ENCODE measurements around the gene ATP11A.

Gene ATP11A

DNA sequence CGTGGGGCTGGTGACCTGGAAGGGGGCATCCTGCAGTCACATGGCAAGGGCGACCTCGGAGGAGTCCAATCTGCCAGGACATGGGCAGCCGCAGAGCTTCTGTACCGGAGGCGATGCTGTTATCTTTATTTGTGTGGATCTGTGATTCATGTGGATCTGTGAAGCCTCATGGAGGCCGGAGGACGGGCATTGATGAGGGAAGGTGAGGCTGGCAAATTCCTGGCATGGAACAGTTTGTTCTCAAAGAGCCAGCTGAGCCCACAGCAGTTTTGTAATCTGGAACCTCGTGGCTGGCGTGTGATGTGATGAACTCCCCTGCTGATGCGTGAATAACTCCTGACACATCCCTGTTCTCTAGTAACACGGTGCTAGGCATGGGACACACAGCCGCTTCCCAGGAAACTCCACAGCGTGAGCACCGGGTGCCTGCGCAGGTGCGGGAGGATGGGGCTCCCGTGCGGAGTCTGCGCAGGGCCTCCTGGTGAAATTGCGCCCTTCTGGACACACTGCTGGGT lies 40.4 kb downstream of the ATP11A start:
- Histone ChIP-seq H2AFZ (ENCODE audit: low read depth) (no peak overlapping the region), H3K4me1 (ENCODE audit: low read depth, poor library complexity, severe bottlenecking) (no peaks in the 10 kb centered on the region), H3K79me2 (ENCODE audit: insufficient read depth, low read depth) (no peaks in the 10 kb centered on the region), H3K4me3 (IDR thresholded peaks at IDR 0.05; ENCODE audit: insufficient read depth, low read depth, low read length) (no peak overlapping the region), H4K20me1 (ENCODE audit: insufficient read depth) (no peaks in the 10 kb centered on the region), H3K36me3 (ENCODE audit: insufficient read depth) (no peaks in the 10 kb centered on the region), H3K4me2 (no peak overlapping the region), H3K9ac (no peak overlapping the region), H3K27ac (no peak overlapping the region), H3K27me3 (ENCODE audit: insufficient read depth, low read depth) (no peaks in the 10 kb centered on the region)
- TF ChIP-seq, protein P1, sequence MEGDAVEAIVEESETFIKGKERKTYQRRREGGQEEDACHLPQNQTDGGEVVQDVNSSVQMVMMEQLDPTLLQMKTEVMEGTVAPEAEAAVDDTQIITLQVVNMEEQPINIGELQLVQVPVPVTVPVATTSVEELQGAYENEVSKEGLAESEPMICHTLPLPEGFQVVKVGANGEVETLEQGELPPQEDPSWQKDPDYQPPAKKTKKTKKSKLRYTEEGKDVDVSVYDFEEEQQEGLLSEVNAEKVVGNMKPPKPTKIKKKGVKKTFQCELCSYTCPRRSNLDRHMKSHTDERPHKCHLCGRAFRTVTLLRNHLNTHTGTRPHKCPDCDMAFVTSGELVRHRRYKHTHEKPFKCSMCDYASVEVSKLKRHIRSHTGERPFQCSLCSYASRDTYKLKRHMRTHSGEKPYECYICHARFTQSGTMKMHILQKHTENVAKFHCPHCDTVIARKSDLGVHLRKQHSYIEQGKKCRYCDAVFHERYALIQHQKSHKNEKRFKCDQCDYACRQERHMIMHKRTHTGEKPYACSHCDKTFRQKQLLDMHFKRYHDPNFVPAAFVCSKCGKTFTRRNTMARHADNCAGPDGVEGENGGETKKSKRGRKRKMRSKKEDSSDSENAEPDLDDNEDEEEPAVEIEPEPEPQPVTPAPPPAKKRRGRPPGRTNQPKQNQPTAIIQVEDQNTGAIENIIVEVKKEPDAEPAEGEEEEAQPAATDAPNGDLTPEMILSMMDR (conservative IDR thresholded peaks at IDR 0.05; ENCODE audit: low read depth, low read length): no peak

DNA sequence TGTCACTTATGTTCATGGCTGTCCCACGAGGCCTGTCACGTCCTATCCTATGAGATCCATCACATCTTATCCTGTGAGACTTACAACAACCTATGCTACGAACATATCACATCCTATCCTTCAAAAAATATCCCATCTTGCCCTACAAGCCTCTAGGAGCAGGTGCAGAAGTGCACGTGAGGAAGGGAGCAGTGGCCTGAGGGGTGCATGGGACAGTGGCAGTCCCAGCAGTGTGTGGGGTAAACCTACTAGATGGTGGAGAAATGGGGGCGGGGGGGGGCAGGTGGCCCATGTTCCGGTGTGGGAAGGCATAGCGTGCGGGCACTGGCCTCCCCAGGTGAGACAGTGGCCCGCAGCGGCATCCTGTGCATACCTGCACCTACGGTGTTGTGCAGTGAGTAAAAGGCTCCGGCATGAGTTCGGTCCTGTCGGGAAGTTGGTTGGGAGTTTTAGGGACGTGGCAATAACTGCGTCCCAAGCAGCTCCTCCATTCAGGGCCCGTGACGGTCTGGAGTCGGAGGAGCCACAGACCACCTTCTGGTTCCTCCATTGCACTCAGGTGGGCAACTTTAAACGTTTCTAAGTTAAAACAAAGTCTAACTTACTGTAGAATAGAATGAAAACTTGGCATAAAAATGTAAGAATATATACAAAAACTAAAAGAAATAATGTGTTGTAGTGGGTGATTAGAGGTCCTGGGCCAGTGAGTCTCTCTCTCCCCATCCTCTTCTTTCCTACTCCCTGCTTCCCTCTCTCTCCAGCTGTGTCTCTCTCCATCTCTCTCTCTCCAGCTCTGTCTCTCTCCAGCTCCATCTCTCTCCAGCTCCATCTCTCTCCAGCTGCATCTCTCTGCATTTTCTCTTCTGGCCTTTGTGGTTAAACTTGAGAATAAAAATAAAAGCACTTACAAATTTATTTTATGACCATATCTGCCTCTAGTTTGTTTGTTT lies 42.1 kb downstream of the ATP11A start:
- H3K36me3 ChIP-seq (ENCODE audit: insufficient read depth): no peaks in the 10 kb centered on the region
- no peak overlapping the region for H3K4me2 ChIP-seq
- no peak overlapping the region for H3K4me3 ChIP-seq (IDR thresholded peaks at IDR 0.05; ENCODE audit: insufficient read depth, low read depth, low read length)
- H3K79me2 ChIP-seq (ENCODE audit: insufficient read depth, low read depth): no peaks in the 10 kb centered on the region
- no peak overlapping the region for H3K27ac ChIP-seq
- no peaks in the 10 kb centered on the region for H3K4me1 ChIP-seq (ENCODE audit: low read depth, poor library complexity, severe bottlenecking)
- H3K27me3 ChIP-seq (ENCODE audit: insufficient read depth, low read depth): no peaks in the 10 kb centered on the region
- TF ChIP-seq, protein P1 (conservative IDR thresholded peaks at IDR 0.05; ENCODE audit: low read depth, low read length): no peak
- no peaks in the 10 kb centered on the region for H4K20me1 ChIP-seq (ENCODE audit: insufficient read depth)
- H3K9ac ChIP-seq: no peak overlapping the region
- H2AFZ ChIP-seq (ENCODE audit: low read depth): no peak overlapping the region

DNA sequence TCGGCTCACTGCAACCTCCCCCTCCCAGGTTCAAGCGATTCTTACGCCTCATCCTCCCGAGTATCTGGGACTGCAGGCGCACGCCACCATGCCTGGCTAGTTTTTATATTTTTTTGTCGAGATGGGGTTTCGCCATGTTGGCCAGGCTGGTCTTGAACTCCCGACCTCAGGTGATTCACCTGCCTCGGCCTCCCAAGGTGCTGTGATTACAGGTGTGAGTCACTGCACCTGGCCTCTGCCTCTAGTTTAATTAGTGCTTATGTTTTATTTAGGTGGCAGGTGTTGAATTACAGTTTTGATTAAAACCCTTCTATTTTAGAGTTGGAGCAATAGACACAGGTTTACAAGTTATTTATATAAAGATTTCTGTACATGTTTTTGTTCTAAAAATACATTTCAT lies 42.8 kb downstream of the ATP11A start:
- no peak overlapping the region for H3K27ac ChIP-seq
- H3K79me2 ChIP-seq (ENCODE audit: insufficient read depth, low read depth): no peaks in the 10 kb centered on the region
- H3K27me3 ChIP-seq (ENCODE audit: insufficient read depth, low read depth): no peaks in the 10 kb centered on the region
- TF ChIP-seq, protein P1 (conservative IDR thresholded peaks at IDR 0.05; ENCODE audit: low read depth, low read length): no peak
- no peak overlapping the region for H3K9ac ChIP-seq
- H4K20me1 ChIP-seq (ENCODE audit: insufficient read depth): no peaks in the 10 kb centered on the region
- H2AFZ ChIP-seq (ENCODE audit: low read depth): no peak overlapping the region
- H3K36me3 ChIP-seq (ENCODE audit: insufficient read depth): no peaks in the 10 kb centered on the region
- no peak overlapping the region for H3K4me2 ChIP-seq
- no peak overlapping the region for H3K4me3 ChIP-seq (IDR thresholded peaks at IDR 0.05; ENCODE audit: insufficient read depth, low read depth, low read length)
- H3K4me1 ChIP-seq (ENCODE audit: low read depth, poor library complexity, severe bottlenecking): no peaks in the 10 kb centered on the region

DNA sequence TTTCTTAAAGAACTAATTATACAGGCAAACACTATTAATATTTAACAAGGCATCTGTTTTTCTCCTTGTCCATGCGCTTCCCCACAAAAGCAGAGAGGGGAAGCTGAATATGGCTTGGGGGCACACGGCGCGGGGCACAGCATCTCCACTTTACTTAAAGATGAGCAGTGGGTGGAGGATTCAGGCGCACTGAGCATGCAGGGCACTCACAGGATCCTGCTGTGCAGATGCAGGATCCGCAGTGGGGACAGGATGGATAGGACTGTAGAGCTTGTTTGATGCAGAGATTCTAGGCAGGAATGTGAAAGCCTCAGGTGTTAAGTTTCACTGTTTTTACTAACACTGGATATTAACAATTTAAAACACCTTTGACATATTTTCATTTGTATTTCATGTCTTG lies 43.3 kb downstream of the ATP11A start:
- Histone ChIP-seq H2AFZ (ENCODE audit: low read depth) (no peak overlapping the region), H3K4me1 (ENCODE audit: low read depth, poor library complexity, severe bottlenecking) (no peaks in the 10 kb centered on the region), H3K4me2 (no peak overlapping the region), H3K27me3 (ENCODE audit: insufficient read depth, low read depth) (no peaks in the 10 kb centered on the region), H4K20me1 (ENCODE audit: insufficient read depth) (no peaks in the 10 kb centered on the region), H3K4me3 (IDR thresholded peaks at IDR 0.05; ENCODE audit: insufficient read depth, low read depth, low read length) (no peak overlapping the region), H3K36me3 (ENCODE audit: insufficient read depth) (no peaks in the 10 kb centered on the region), H3K27ac (no peak overlapping the region), H3K9ac (no peak overlapping the region), H3K79me2 (ENCODE audit: insufficient read depth, low read depth) (no peaks in the 10 kb centered on the region)
- TF ChIP-seq, protein P1 (conservative IDR thresholded peaks at IDR 0.05; ENCODE audit: low read depth, low read length): no peak
